Ishikawa (cell line): ENCODE data around the gene TENT4A.

Source experiments
- CEBPB ChIP-seq: IDR thresholded peaks from 2 replicates; pipeline ENCODE4 v1.6.1; 2012
- EP300 ChIP-seq: IDR thresholded peaks from 2 replicates; pipeline ENCODE4 v1.6.1; 2012; ENCODE audit warnings: borderline replicate concordance
- MAX ChIP-seq: IDR thresholded peaks from 2 replicates; pipeline ENCODE4 v1.6.1; 2012
- NFIC ChIP-seq: IDR thresholded peaks from 2 replicates; pipeline ENCODE4 v1.6.1; 2012
- RAD21 ChIP-seq: IDR thresholded peaks from 2 replicates; pipeline ENCODE4 v1.6.1; 2012; ENCODE audit warnings: low read depth
- REST ChIP-seq: IDR thresholded peaks from 2 replicates; pipeline ENCODE4 v1.6.1; 2012; ENCODE audit warnings: low read depth, mild to moderate bottlenecking
- TAF1 ChIP-seq: IDR thresholded peaks from 2 replicates; pipeline ENCODE4 v1.6.1; 2012; ENCODE audit warnings: low read depth, mild to moderate bottlenecking
- YY1 ChIP-seq: IDR thresholded peaks from 2 replicates; pipeline ENCODE4 v1.6.1; 2012; ENCODE audit warnings: low read depth
- ZBTB7A ChIP-seq: IDR thresholded peaks from 2 replicates; pipeline ENCODE4 v1.6.1; 2012; ENCODE audit warnings: low read depth

GRCh38 chr5:6711409-6712141 is 1.7 kb upstream of the TENT4A start:
- TF ChIP-seq TAF1: no peak
- no peak for TF ChIP-seq EP300
- no peak for TF ChIP-seq CEBPB
- TF ChIP-seq NFIC: no peak
- no peak for TF ChIP-seq REST
- no peak for TF ChIP-seq MAX
- TF ChIP-seq YY1: no peak
- TF ChIP-seq RAD21: no peak
- TF ChIP-seq ZBTB7A: no peak
